ENCODE measurements around the gene SNIP1.
"Not testable (repeated sequence)": the region's sequence is repeated elsewhere in the genome, so short reads cannot be mapped to it uniquely, and the experiment has no call there.

The SNIP1 gene

GRCh38 chr1:37519613-37520012 lies 34.5 kb downstream of the SNIP1 start:
- TF ChIP-seq EZH2phosphoT487 (IDR thresholded peaks at IDR 0.05; ENCODE audit: low read depth): no peak
- no peak for TF ChIP-seq CTCF (IDR thresholded peaks at IDR 0.05; ENCODE audit: low read depth, low read length)
- H3K4me2 ChIP-seq (ENCODE audit: low read length): no peak overlapping the region
- H4K20me1 ChIP-seq (ENCODE audit: insufficient read depth, low read length): no peaks in the 10 kb centered on the region
- no peaks in the 10 kb centered on the region for H3K27me3 ChIP-seq (ENCODE audit: low read depth, low read length)
- H2AFZ ChIP-seq (ENCODE audit: low read depth, low read length): no peak overlapping the region
- H3K9me3 ChIP-seq (ENCODE audit: insufficient read depth, low read length): no peaks in the 10 kb centered on the region
- no peak overlapping the region for H3K27ac ChIP-seq (ENCODE audit: low read length)
- H3K36me3 ChIP-seq (replicated peaks; ENCODE audit: low read depth, low read length): no peaks in the 10 kb centered on the region
- H3K4me1 ChIP-seq (ENCODE audit: low read length): peaks cover 4% of the 10 kb centered on the region; the same call in 1 of the 2 replicates
- H3K9ac ChIP-seq (ENCODE audit: low read length): no peak overlapping the region
- H3K79me2 ChIP-seq (ENCODE audit: low read length): no peaks in the 10 kb centered on the region
- H3K4me3 ChIP-seq (ENCODE audit: low read length): no peak overlapping the region

- not testable (repeated sequence) for H3K9ac ChIP-seq (ENCODE audit: low read length); H4K20me1 ChIP-seq (ENCODE audit: insufficient read depth, low read length); H2AFZ ChIP-seq (ENCODE audit: low read depth, low read length); H3K4me3 ChIP-seq (ENCODE audit: low read length); H3K79me2 ChIP-seq (ENCODE audit: low read length); H3K36me3 ChIP-seq (replicated peaks; ENCODE audit: low read depth, low read length); H3K4me2 ChIP-seq (ENCODE audit: low read length); H3K27ac ChIP-seq (ENCODE audit: low read length); H3K4me1 ChIP-seq (ENCODE audit: low read length); H3K9me3 ChIP-seq (ENCODE audit: insufficient read depth, low read length); H3K27me3 ChIP-seq (ENCODE audit: low read depth, low read length)
These were observed 35.2 kb downstream of the SNIP1 start for GRCh38 chr1:37518929-37519328.

GRCh38 chr1:37518241-37518640 lies 35.9 kb downstream of the SNIP1 start:
- not testable (repeated sequence) for H3K4me2 ChIP-seq (ENCODE audit: low read length); H3K27ac ChIP-seq (ENCODE audit: low read length); H3K4me1 ChIP-seq (ENCODE audit: low read length); H4K20me1 ChIP-seq (ENCODE audit: insufficient read depth, low read length); H2AFZ ChIP-seq (ENCODE audit: low read depth, low read length); H3K27me3 ChIP-seq (ENCODE audit: low read depth, low read length); H3K36me3 ChIP-seq (replicated peaks; ENCODE audit: low read depth, low read length); H3K9ac ChIP-seq (ENCODE audit: low read length); H3K79me2 ChIP-seq (ENCODE audit: low read length); H3K4me3 ChIP-seq (ENCODE audit: low read length); H3K9me3 ChIP-seq (ENCODE audit: insufficient read depth, low read length)

GRCh38 chr1:37517569-37517968 lies 36.5 kb downstream of the SNIP1 start:
- Histone ChIP-seq H3K27me3 (ENCODE audit: low read depth, low read length) (no peaks in the 10 kb centered on the region), H3K9me3 (ENCODE audit: insufficient read depth, low read length) (no peaks in the 10 kb centered on the region), H3K27ac (ENCODE audit: low read length) (no peak overlapping the region), H3K4me1 (ENCODE audit: low read length) (peaks cover 10% of the 10 kb centered on the region), H3K4me3 (ENCODE audit: low read length) (no peak overlapping the region), H3K4me2 (ENCODE audit: low read length) (no peak overlapping the region), H3K79me2 (ENCODE audit: low read length) (peaks cover 11% of the 10 kb centered on the region), H4K20me1 (ENCODE audit: insufficient read depth, low read length) (peaks cover 4% of the 10 kb centered on the region; the same call in 1 of the 2 replicates), H3K9ac (ENCODE audit: low read length) (no peak overlapping the region), H3K36me3 (replicated peaks; ENCODE audit: low read depth, low read length) (peaks cover 4% of the 10 kb centered on the region), H2AFZ (ENCODE audit: low read depth, low read length) (no peak overlapping the region)
- TF ChIP-seq CTCF (IDR thresholded peaks at IDR 0.05; ENCODE audit: low read depth, low read length) (no peak), EZH2phosphoT487 (IDR thresholded peaks at IDR 0.05; ENCODE audit: low read depth) (no peak)

GRCh38 chr1:37515185-37516034 lies 38.7 kb downstream of the SNIP1 start:
- H3K4me1 ChIP-seq (ENCODE audit: low read length): peaks cover 10% of the 10 kb centered on the region
- no peaks in the 10 kb centered on the region for H3K9me3 ChIP-seq (ENCODE audit: insufficient read depth, low read length)
- no peak for TF ChIP-seq CTCF (IDR thresholded peaks at IDR 0.05; ENCODE audit: low read depth, low read length)
- no peak for TF ChIP-seq EZH2phosphoT487 (IDR thresholded peaks at IDR 0.05; ENCODE audit: low read depth)
- H3K4me2 ChIP-seq (ENCODE audit: low read length): peak overlapping the region; percentile 97
- peaks cover 4% of the 10 kb centered on the region; the same call in 1 of the 2 replicates for H4K20me1 ChIP-seq (ENCODE audit: insufficient read depth, low read length)
- peak overlapping the region; percentile 92 for H3K4me3 ChIP-seq (ENCODE audit: low read length)
- H3K9ac ChIP-seq (ENCODE audit: low read length): peak overlapping the region; percentile 80
- H3K36me3 ChIP-seq (replicated peaks; ENCODE audit: low read depth, low read length): peaks cover 8% of the 10 kb centered on the region
- peaks cover 11% of the 10 kb centered on the region for H3K79me2 ChIP-seq (ENCODE audit: low read length)
- H2AFZ ChIP-seq (ENCODE audit: low read depth, low read length): peak overlapping the region; percentile 62; the same call in 1 of the 2 replicates
- no peaks in the 10 kb centered on the region for H3K27me3 ChIP-seq (ENCODE audit: low read depth, low read length)
- H3K27ac ChIP-seq (ENCODE audit: low read length): peak overlapping the region; percentile 38; the same call in 1 of the 2 replicates

Measured in OCI-LY3 (cell line).